ENCODE results near the gene PCNT. TPM values are rescaled to one million over a fixed set of nuclear protein-coding genes. Genes with fewer than 3 reads are reported as not detected.

The PCNT gene
- polyA plus RNA-seq, 6 donors from 2014 or later: 4.7 to 32.5 (median 10.7) TPM

DNA sequence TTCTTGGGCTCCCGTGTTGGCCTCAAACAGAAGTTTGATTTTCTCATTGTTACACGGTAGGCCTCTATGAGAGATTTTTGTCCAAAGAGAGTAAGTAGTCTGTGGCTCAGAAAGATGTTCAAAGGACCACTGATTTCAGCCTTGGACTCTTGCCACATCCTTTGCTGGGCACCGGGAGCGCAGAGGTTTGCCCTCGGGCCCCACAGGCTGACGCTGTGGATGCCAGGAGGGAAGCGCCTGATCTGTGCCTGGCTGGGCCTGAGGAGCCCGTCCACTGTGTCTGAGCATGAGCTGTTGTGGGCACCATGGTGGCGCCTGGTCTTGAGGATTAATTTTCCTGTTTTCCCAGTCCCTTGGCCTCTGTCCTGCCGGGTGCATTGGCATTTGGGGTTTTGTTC, 52.3 kb downstream of the PCNT start:
- DNase-seq: no peak
- ATAC-seq (ENCODE audit: low read depth in 2 of 2): no peak
- H3K9me3 Mint-ChIP-seq: peaks cover 0 to 6% (median 0%) of the 10 kb centered on the region in 7 donors

DNA sequence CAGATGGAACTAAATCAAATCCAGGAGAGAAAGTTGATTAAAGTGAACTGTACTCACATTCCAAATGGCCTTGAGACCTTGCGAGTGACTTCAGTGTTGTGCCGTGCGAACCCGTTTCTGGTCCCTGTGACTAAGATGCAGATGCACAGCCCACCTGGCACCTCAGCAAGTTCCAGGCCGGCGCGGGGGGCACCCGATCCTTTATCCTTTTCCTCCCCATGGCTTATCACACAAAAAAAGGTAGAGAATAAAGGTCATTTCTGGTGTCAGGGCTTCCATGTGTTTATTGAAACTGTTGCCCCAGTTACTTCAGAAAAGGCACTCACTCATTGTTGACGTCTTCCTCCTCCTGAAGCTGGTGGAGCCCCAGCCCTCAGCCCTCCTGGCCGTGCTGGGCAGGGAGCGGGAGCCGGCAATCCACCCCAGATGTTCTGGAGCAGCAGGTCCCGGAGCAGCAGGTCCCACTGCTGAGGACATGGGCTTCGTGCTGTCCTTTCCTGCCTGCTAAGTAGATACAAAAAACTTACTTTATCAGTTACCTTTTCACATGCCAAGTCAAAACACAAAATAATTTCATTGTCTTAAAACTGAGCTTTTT, 53.0 kb downstream of the PCNT start:
- H3K9me3 Mint-ChIP-seq: peaks cover 0 to 11% (median 0%) of the 10 kb centered on the region in 7 donors
- H3K27ac Mint-ChIP-seq: no peak overlapping the region
- peaks cover 4 to 10% (median 4%) of the 10 kb centered on the region in 3 donors for H3K4me1 Mint-ChIP-seq
- H3K4me3 Mint-ChIP-seq: no peak overlapping the region
- H3K27me3 Mint-ChIP-seq: no peaks in the 10 kb centered on the region
- peaks cover 11 to 20% of the 10 kb centered on the region in 2 donors for H3K36me3 Mint-ChIP-seq
- ATAC-seq (ENCODE audit: low read depth in 2 of 2) (no peak), DNase-seq (no peak)

More for the DNA sequence above, 52.3 kb downstream of the PCNT start:
- no peaks in the 10 kb centered on the region for H3K27me3 Mint-ChIP-seq
- no peak overlapping the region for H3K4me3 Mint-ChIP-seq
- peak overlapping the region in 1 of 6 donors; percentile 59 for H3K27ac Mint-ChIP-seq
- peaks cover 4 to 15% (median 4%) of the 10 kb centered on the region in 3 donors for H3K4me1 Mint-ChIP-seq
- H3K36me3 Mint-ChIP-seq: peaks cover 5 to 13% of the 10 kb centered on the region in 2 donors

DNA sequence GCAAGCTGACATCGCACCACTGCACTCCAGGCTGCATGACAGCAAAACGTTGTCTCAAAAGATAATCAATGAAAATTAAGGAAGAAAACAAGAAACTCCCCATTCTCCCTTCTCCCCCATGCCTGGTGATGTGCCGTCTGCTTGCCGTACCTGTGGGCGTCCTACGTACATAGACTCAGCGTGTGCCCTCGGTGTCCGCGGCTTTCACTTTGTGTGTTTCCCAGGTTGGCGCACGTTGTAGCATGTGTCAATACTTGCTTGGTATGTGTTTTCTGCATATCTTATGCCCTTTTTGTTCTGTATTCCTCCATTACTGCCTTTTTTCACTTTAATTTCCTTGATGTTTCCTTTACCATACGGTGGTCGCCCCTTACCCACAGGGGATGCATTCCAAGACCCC, 53.8 kb downstream of the PCNT start:
- Mint-ChIP-seq H3K27ac (peak overlapping the region in 2 of 6 donors; percentile 21 to 50), H3K9me3 (peaks cover 0 to 19% (median 3%) of the 10 kb centered on the region in 7 donors), H3K4me3 (no peak overlapping the region), H3K36me3 (peaks cover 18 to 28% of the 10 kb centered on the region in 2 donors), H3K4me1 (peaks cover 4 to 10% (median 4%) of the 10 kb centered on the region in 3 donors), H3K27me3 (no peaks in the 10 kb centered on the region)
- DNase-seq (no peak), ATAC-seq (ENCODE audit: low read depth in 2 of 2) (no peak)

DNA sequence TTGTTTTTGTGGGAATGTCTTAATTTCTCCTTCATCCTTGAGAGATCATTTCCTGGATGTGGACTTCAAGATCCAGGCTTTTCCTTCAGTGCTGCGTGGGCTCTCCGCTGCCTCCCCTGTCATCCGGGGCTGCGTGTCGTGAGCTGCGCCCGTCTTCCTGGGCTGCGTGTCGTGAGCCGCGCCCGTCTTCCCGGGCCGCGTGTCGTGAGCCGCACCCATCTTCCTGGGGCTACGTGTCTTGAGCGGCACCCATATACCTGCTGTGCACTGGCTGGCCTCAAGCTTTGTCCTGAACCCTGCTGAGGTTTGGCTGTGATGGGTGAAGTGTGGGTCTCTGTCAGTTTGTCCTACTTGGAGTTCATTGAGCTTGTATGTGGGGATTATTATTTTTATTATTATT, 55.1 kb downstream of the PCNT start:
- DNase-seq (no peak), ATAC-seq (ENCODE audit: low read depth in 2 of 2) (no peak)
- Mint-ChIP-seq H3K9me3 (peaks cover 0 to 24% (median 3%) of the 10 kb centered on the region in 7 donors), H3K4me3 (no peak overlapping the region), H3K27ac (no peak overlapping the region), H3K4me1 (peaks cover 4 to 10% (median 4%) of the 10 kb centered on the region in 3 donors), H3K36me3 (peaks cover 21 to 30% of the 10 kb centered on the region in 2 donors), H3K27me3 (no peaks in the 10 kb centered on the region)

DNA sequence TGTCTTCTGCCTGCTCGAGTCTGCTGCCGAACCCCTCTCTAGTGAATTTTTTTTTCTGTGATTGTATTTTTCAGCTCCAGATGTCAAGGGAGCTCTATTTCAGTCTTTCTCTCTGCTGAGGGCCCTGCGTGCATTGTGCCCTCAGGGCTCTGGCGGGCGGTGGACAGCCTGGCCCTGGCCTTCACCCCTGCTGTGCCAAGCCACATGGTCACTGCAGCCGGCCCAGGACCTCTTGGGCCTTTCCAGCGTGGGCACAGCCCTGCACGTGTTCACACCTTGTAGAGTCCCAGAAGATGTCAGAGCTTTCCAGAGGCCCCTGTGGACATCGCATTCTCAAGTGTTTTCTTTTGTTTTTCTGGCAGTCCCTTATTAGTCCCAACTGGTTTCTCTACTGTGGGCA, 55.7 kb downstream of the PCNT start:
- peaks cover 0 to 24% (median 3%) of the 10 kb centered on the region in 7 donors for H3K9me3 Mint-ChIP-seq
- no peaks in the 10 kb centered on the region for H3K27me3 Mint-ChIP-seq
- DNase-seq (no peak), ATAC-seq (ENCODE audit: low read depth in 2 of 2) (no peak)
- no peak overlapping the region for H3K4me3 Mint-ChIP-seq
- no peak overlapping the region for H3K27ac Mint-ChIP-seq
- H3K36me3 Mint-ChIP-seq: peaks cover 21 to 35% of the 10 kb centered on the region in 2 donors
- peaks cover 4 to 10% (median 4%) of the 10 kb centered on the region in 3 donors for H3K4me1 Mint-ChIP-seq

DNA sequence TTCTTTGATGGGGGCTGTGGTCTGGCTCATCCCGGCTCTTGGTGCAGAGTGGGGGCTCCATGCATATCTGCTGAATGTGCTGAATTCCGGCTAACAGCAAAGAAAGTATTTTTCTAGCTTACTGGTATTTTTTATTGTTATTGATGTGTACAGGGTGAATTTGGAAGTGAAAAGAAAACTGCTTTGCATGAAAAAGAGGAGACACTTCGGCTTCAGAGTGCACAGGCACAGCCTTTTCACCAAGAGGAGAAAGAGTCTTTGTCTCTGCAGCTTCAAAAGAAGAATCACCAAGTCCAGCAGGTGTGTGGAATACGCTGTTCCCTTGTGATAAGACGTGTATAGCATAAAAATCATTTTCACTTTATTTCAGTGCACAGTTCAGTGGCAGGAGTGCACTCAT, 57.6 kb downstream of the PCNT start:
- Mint-ChIP-seq H3K27ac (peak overlapping the region in 1 of 6 donors; percentile 58), H3K27me3 (no peaks in the 10 kb centered on the region), H3K9me3 (peaks cover 0 to 24% (median 3%) of the 10 kb centered on the region in 7 donors), H3K36me3 (peaks cover 21 to 35% of the 10 kb centered on the region in 2 donors), H3K4me1 (peaks cover 4 to 10% (median 4%) of the 10 kb centered on the region in 3 donors), H3K4me3 (no peak overlapping the region)
- DNase-seq (no peak), ATAC-seq (ENCODE audit: low read depth in 2 of 2) (no peak)

DNA sequence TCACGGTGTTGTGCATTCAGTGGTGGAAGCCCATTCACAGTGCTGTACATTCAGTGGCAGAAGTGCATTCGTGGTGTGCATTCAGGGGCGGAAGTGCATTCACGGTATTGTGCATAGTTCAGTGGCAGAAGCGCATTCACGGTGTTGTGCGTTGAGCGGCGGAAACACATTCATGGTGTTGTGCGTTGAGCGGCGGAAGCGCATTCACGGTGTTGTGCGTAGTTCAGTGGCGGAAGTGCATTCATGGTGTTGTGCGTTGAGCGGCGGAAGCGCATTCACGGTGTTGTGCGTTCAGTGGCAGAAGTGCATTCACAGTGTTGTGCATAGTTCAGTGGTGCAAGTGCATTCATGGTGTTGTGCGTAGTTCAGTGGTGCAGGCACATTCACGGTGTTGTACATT, 60.6 kb downstream of the PCNT start:
- DNase-seq: no peak
- Mint-ChIP-seq H3K27me3 (no peaks in the 10 kb centered on the region), H3K4me1 (peaks cover 0 to 3% (median 0%) of the 10 kb centered on the region in 3 donors), H3K36me3 (peaks cover 15 to 32% of the 10 kb centered on the region in 2 donors), H3K9me3 (peaks cover 0 to 20% (median 3%) of the 10 kb centered on the region in 7 donors), H3K4me3 (no peak overlapping the region), H3K27ac (no peak overlapping the region)
- ATAC-seq (ENCODE audit: low read depth in 2 of 2): no peak

DNA sequence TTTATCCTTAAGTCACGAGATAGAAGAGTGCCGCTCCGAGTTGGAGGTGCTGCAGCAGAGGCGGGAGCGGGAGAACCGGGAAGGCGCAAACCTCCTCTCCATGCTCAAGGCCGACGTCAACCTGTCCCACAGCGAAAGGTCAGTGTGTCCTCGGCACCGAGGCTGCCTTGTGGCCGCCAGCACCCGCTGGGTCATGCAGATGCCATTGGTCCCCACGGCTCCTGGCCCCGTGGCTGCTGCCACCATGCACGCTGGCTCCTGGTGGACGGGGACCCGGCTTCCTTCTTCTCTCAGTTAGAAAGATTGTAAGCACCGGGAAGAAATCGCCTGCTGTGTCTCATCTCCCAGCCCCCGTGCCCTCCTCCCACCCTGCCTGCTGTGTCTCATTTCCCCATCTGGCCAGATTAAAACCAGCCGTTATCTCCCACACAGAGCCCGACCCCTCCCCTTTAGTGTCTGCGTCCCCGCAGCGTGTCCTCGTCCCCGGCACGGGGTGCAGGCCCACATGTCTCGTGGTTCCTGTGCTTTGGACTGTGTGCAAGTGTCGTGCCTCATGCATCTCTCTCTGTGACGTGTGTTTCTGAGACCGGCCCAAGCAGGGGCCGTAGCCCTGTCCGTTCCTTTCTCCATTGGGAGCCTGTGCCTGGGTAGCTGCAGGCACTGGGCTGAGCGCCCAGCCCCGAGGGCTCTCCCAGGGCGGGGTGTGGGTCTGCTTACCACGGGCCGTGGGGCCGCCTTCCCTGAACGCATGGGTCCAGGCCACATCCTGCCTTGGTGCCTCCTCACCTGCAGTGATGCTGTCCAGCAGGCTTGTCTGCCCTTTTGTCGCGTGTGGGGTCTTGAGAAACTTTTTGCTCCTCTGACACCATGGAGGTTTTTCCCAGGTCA, 62.1 kb downstream of the PCNT start:
- DNase-seq (no peak), ATAC-seq (ENCODE audit: low read depth in 2 of 2) (no peak)
- H3K27ac Mint-ChIP-seq: no peak overlapping the region
- H3K4me1 Mint-ChIP-seq: peaks cover 0 to 4% (median 0%) of the 10 kb centered on the region in 3 donors
- H3K36me3 Mint-ChIP-seq: peaks cover 15 to 36% of the 10 kb centered on the region in 2 donors
- peaks cover 0 to 18% (median 3%) of the 10 kb centered on the region in 7 donors for H3K9me3 Mint-ChIP-seq
- no peaks in the 10 kb centered on the region for H3K27me3 Mint-ChIP-seq
- H3K4me3 Mint-ChIP-seq: no peak overlapping the region

DNA sequence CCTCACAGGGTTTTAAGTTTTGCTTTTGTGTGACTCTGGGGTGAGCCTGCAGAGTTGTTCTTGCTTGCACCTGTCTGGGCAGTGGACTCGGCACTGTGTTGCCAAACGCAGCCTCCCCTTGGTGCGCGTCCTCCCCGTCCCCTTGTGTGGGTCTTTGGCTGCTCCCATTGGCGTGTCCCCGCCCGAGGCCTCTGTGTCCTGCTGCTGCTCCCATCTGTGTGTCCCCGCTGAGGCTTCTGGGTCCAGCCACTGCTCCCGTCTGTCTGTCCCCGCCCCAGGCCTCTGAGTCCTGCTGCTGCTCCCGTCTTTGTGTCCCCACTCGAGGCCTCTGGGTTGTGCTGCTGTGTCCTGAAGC, 62.8 kb downstream of the PCNT start:
- H3K27me3 Mint-ChIP-seq: no peaks in the 10 kb centered on the region
- H3K36me3 Mint-ChIP-seq: peaks cover 13 to 31% of the 10 kb centered on the region in 2 donors
- H3K27ac Mint-ChIP-seq: no peak overlapping the region
- peaks cover 0 to 4% (median 0%) of the 10 kb centered on the region in 3 donors for H3K4me1 Mint-ChIP-seq
- H3K4me3 Mint-ChIP-seq: peak overlapping the region in 1 of 8 donors; percentile 68
- DNase-seq: no peak
- peaks cover 0 to 15% (median 3%) of the 10 kb centered on the region in 7 donors for H3K9me3 Mint-ChIP-seq
- no peak for ATAC-seq (ENCODE audit: low read depth in 2 of 2)

DNA sequence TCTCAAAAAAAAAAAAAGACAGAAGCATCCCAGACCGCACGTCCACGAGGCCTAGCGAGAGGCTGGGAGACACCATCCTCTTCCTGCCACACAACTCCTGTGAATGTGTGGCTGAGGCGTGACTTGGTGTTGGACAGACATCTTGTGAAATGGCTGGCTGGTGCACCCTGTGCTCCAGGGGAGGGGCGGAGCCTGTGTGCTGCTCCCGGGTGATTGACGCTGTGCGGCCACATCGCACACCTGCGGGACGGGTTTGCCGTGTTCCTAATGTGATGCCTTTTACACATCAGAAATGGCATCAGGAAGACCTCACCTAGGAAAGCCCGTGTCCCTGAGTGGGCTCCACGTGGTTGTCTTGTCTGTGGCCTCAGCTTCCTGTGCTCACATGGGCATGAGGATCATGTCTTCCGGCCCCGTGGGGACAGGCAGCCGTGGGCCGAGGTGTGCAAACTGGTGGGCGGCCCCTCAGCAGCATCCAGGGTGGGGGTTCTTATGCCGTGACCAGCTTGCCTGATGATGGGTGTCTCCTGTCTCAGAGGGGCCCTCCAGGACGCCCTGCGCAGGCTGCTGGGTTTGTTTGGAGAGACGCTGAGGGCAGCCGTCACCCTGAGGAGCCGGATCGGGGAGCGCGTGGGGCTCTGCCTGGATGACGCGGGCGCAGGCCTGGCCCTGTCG, 64.4 kb downstream of the PCNT start:
- Mint-ChIP-seq H3K9me3 (no peaks in the 10 kb centered on the region), H3K36me3 (peaks cover 0 to 19% of the 10 kb centered on the region in 2 donors), H3K27me3 (no peaks in the 10 kb centered on the region), H3K4me1 (peaks cover 0 to 4% (median 0%) of the 10 kb centered on the region in 3 donors), H3K4me3 (no peak overlapping the region), H3K27ac (no peak overlapping the region)
- no peak for ATAC-seq (ENCODE audit: low read depth in 2 of 2)
- no peak for DNase-seq

DNA sequence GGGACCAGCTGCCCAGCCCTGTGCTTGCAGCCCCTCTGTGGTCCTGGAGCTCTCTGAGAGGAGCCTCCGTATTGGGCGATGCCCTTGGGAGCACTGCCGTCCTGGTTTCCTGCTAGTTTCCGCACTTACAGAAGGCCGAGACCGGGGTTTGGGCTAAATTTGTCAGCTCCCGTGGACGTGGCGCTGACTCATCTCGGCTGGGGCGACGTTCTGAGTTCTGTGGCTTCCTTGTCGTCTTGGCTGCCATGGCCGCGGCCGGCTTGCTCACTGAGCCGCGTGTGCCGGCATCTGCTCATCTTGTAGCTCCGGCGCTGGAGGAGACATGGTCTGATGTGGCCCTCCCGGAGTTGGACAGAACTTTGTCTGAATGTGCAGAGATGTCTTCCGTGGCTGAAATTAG, 64.9 kb downstream of the PCNT start:
- peaks cover 0 to 4% (median 0%) of the 10 kb centered on the region in 3 donors for H3K4me1 Mint-ChIP-seq
- DNase-seq: no peak
- no peak for ATAC-seq (ENCODE audit: low read depth in 2 of 2)
- H3K27ac Mint-ChIP-seq: no peak overlapping the region
- H3K27me3 Mint-ChIP-seq: no peaks in the 10 kb centered on the region
- peaks cover 0 to 20% of the 10 kb centered on the region in 2 donors for H3K36me3 Mint-ChIP-seq
- no peak overlapping the region for H3K4me3 Mint-ChIP-seq
- H3K9me3 Mint-ChIP-seq: no peaks in the 10 kb centered on the region

DNA sequence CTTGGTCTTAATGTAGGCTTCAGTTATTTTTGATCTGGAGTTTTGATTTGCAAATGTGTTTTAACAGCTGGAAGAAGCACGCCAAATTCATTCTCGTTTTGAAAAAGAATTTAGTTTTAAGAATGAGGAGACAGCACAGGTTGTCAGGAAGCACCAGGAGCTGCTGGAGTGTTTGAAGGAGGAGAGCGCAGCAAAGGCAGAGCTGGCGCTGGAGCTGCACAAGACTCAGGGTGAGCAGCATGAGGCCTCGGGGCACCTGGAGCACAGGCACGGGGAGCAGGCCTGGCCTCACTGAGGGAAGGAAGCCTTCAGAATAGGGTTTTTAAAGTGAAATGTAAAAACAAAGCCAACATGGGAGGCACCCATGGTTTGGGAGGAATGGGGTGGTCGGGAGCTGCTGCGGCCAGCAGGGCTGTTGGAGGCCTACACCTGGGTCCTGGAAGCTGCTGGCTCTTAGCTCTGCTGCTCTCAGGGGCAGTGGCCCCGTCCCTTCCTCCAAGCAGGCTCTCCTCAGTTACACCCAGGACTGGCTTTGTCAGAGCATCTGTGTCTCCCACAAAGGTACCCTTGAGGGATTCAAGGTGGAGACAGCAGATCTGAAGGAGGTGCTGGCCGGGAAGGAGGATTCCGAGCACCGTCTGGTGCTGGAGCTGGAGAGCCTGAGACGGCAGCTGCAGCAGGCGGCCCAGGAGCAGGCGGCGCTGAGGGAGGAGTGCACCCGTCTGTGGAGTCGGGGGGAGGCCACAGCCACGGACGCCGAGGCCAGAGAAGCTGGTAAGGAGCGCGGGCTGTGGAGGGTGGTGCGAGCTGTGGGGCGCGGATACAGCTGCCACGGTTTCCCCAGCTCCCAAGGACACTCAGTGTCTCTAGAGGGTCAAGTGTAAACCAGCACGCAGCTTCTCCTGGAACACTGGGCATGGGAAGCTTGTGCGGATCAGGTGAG, 66.9 kb downstream of the PCNT start:
- H3K9me3 Mint-ChIP-seq: no peaks in the 10 kb centered on the region
- DNase-seq (no peak), ATAC-seq (ENCODE audit: low read depth in 2 of 2) (no peak)
- no peak overlapping the region for H3K27ac Mint-ChIP-seq
- H3K27me3 Mint-ChIP-seq: no peaks in the 10 kb centered on the region
- peaks cover 0 to 8% (median 0%) of the 10 kb centered on the region in 3 donors for H3K4me1 Mint-ChIP-seq
- no peak overlapping the region for H3K4me3 Mint-ChIP-seq
- peaks cover 4 to 19% of the 10 kb centered on the region in 2 donors for H3K36me3 Mint-ChIP-seq
